GM18505 (cell line): ENCODE data around the gene RUBCN.
"Not testable (repeated sequence)": the region's sequence is repeated elsewhere in the genome, so short reads cannot be mapped to it uniquely, and the experiment has no call there.

Source experiments
- ATAC-seq: cut with Tn5 transposase; IDR thresholded peaks from one replicate; pipeline ENCODE4 v1.9.1; 2021; ENCODE audit not compliant: unreplicated experiment
- POLR2A ChIP-seq: IDR thresholded peaks from 4 replicates; pipeline ENCODE4 v1.6.1; 2011; ENCODE audit warnings: borderline replicate concordance; ENCODE audit not compliant: insufficient read depth, insufficient read length; ENCODE audit errors: extremely low read depth

The RUBCN gene

DNA sequence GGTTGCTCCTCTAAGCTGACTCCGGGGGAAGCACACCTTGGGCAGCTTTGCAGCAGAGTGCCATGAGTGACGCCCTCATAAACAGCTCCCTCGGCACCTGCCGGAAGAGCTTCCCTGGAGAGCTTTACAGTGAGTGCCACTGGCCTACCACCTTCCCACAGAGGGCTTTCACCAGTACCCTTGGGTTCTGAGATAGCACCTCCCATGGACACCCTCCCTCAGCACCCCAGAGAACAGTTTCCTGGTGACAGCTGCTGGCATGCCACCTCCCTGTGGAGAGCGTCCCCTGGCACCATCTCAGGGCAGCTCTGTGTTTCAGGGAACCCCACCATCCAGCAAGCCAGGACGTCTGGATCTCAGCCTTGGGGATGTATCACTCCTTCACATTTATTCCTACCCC lies 49.1 kb downstream of the RUBCN start:
- no peak for ATAC-seq

DNA sequence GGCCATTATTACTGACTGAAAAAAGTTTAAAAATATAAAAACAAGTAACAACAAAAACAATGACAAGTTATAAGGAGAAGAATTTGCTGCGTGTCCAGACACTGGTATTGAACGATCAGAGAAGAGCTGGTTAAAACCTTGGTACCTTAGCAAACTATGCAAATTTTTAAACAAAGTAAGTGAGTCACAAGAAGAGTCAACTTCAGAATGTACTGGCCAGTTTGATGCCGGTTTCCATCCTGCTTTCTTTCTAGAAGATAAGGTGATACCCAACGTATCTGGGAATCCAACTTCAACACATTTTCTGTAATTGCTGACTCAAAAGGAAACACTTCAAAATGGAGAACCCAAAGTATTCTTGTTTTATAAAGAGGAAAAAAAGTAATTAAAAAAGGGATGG lies 49.8 kb downstream of the RUBCN start:
- TF ChIP-seq POLR2A: no peak
- ATAC-seq: no peak

More for the DNA sequence above, 49.1 kb downstream of the RUBCN start:
- TF ChIP-seq POLR2A: no peak

DNA sequence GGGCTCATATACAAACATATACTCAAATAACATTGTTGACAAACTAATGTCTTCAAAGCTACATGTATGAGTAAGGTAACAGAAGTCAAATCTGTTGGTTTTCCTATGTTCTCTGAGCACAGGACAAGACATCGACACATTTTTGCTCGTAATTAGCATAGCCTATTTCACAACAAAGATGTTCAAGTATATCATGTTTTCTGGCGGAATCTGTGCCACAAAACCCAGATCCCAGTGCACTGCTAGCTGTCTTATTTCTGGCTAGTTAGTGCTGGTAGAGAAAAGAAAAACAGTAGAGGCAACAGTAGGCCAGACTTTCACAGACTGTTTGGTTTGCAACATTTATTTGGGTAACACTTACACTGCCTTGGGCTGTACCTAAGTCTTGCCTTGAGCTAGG lies 51.2 kb downstream of the RUBCN start:
- no peak for TF ChIP-seq POLR2A
- ATAC-seq: no peak

GRCh38 chr3:197683191-197683590 lies 53.5 kb downstream of the RUBCN start:
- no peak for TF ChIP-seq POLR2A
- ATAC-seq: no peak

GRCh38 chr3:197682713-197683112 lies 54.0 kb downstream of the RUBCN start:
- no peak for ATAC-seq
- TF ChIP-seq POLR2A: no peak

DNA sequence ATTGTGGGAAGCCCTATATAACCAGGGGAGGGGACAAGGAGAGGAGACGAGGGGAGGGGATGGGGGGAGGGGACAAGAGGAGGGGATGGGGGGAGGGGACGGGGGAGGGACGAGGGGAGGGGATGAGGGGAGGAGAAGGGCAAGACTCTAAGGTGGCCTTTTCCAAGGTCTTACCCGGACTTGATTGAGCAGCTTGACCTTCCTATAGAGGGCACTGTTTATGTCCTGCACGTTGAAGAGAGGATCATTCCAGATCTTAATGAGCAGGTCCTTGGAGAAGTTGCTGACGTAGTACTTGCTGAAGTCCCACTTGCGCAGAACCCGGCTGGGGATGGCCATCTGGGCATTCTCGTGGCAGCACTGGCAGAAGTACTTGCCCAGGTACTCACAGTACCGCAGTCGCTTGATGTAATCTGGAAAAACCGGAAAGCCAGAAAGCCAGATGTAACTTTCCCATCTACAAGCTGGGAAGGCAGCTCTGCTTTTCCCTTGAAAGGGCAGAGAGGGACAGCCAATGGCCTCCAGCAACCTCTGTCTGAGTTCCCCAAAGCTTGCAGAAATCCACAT lies 55.7 kb downstream of the RUBCN start:
- no peak for TF ChIP-seq POLR2A
- ATAC-seq: no peak

GRCh38 chr3:197675951-197676350 lies 60.8 kb downstream of the RUBCN start:
- no peak for ATAC-seq
- TF ChIP-seq POLR2A: no peak

GRCh38 chr3:197675563-197675860 lies 61.2 kb downstream of the RUBCN start:
- no peak for ATAC-seq
- TF ChIP-seq POLR2A: no peak

- no peak for ATAC-seq
- TF ChIP-seq POLR2A: no peak
Observed at GRCh38 chr3:197674741-197675562, 61.8 kb downstream of the RUBCN start.

GRCh38 chr3:197673170-197673569 lies 63.5 kb downstream of the RUBCN start:
- ATAC-seq: no peak
- no peak for TF ChIP-seq POLR2A

GRCh38 chr3:197670361-197670760 lies 66.3 kb downstream of the RUBCN start:
- no peak for TF ChIP-seq POLR2A
- no peak for ATAC-seq

- TF ChIP-seq POLR2A: no peak
- no peak for ATAC-seq
Observed at GRCh38 chr3:197667968-197668367, 68.7 kb downstream of the RUBCN start.

- ATAC-seq: not testable (repeated sequence)
Observed at GRCh38 chr3:197667293-197667692, 69.4 kb downstream of the RUBCN start.

GRCh38 chr3:197666221-197666842 lies 70.4 kb downstream of the RUBCN start:
- ATAC-seq: not testable (repeated sequence)

DNA sequence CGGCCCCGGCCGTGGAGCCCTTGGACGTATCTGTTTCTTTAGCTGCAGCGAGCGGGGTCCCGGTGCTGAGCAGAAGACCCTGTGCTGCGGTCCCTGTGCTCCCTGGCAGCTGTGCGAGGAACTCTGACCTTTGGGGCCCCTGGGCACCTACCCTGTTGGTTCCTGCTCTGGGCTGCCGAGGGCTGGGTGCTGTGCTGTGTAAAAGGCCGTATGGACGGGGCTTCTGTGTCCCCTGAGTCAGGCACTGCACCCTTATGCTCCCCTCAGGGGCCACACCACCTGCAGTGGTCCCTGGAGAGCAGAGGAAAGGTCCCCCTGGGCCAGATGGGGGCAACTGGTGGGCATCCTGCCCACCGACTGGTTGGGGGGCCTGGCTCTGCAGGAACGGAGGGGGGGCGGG lies 71.2 kb downstream of the RUBCN start:
- not testable (repeated sequence) for ATAC-seq

DNA sequence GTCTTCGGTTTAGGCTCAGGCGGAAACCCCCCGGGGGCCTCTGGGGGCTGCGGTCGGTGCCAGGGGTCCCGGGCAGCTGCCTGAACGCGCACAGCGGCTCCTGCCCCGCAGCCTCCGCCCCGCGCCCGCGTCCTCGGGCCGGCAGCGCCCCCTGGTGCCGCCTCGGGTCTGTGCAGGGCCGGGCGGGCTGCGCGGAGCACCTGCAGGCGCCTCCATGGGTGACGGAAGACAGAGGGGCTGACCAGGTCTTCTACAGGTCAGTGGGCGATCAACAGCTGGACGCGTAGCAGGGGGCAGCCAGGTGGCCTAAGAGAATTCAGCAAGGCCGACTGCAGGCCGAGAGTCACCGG lies 71.6 kb downstream of the RUBCN start:
- peak; percentile 89 for ATAC-seq

- peak; percentile 47 for ATAC-seq
Observed at GRCh38 chr3:197664414-197665141, 72.1 kb downstream of the RUBCN start.

DNA sequence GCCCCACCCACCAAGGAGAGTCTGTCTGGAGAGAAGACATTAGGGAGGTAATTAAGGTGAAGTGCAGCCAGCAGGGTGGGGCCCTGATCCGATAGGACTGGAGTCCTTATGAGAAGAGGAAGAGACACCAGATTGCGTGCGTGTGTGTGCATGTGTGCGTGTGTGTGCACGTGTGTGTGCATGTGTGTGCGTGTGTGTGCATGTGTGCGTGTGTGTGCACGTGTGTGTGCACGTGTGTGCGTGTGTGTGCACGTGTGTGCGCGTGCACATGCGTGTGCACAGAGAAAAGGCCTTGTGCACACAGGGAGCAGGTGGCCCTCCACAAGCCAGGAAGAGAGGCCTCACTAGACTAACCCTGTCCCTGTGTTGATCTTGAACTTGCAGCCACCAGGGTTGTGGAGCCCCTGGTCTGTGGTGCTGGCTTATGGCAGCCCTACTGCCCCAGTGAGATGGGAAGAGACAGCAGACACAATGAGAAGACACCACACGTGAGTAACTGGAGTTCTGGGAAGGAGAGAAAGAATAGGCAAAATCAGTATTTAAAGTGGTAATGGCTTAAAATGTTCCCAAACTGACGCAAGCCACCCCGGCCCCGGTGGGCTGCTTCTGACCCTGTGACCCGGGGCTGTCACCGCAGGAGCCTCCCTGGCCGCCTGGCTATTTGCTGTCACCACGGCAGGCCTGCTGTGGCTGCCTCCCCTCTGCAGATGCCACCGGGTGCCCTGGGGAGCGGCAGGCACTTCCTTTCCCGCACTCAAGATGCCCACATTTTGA lies 73.2 kb downstream of the RUBCN start:
- ATAC-seq: not testable (repeated sequence)

- not testable (repeated sequence) for ATAC-seq
Observed at GRCh38 chr3:197662352-197662751, 74.4 kb downstream of the RUBCN start.

DNA sequence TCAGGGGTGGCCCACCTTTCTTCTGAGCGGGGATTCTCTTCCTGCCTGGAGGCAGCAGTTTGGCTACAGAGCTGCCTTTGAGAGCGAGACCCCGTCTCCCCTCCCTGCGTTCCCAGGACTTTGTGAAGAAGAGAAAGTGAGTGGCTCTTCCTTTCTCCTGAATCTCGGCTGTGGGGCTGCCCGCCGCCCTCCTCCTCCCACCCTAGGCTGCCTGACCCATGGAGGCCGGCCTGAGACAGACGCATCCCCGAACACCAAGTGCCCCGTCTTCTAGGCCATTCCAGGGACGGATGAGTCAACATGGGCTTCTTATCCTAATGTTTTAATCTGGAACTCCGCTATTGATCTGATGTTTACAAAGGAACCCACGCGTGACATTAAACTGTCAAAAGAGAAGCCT lies 74.8 kb downstream of the RUBCN start:
- not testable (repeated sequence) for ATAC-seq
